ENCODE data around the gene TRIM38. TPM values are rescaled to one million over a fixed set of nuclear protein-coding genes. Genes with fewer than 3 reads are reported as not detected.
A peak's percentile ranks its signal among the peaks of the same experiment; 100 is the strongest.

Gene TRIM38
- total RNA-seq, 1 donor from 2014 or later: 6.8 TPM

DNA sequence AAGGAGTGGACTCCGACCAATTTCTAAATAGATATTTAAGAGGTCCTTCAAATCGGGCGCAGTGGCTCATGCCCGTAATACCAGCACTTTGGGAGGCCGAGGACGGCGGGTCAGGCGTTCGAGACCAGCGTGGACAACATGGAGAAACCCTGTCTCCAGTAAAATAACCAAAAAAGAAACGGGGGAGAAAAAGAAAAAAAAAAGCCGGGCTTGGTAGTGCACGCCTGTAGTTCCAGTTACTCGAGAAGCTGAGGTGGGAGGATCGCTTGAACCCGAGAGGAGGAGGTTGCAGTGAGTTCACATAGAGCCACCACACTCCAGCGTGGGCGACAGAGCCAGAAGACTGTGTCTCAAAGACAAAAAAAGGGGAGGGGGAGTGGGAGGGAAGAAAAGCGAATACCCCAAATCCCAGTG is 71.3 kb downstream of the TRIM38 start:
- no peak for FAIRE-seq
- peak overlapping the region; percentile 89 for H3K4me3 Mint-ChIP-seq (ENCODE audit: unreplicated experiment)
- peaks cover 25% of the 10 kb centered on the region for H3K4me1 Mint-ChIP-seq (ENCODE audit: low read depth, unreplicated experiment)

DNA sequence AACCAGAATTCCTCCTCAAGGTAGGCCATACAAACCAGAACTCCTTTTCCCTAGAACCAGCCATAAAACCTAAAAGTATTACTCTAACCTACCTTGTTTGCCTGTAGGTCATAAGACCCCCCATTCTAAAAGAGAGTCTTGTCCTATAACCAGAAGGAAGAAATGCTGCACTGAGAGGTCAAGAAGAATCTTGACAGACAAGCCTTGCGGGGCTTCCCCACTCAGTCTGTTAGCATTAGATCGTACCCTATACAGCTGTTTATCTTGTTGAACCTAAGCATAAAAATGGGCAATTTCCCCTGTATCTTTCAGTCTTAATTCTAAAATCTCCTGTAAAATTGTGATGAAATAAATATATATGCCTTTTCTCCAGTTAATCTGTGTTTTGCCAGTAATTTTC is 72.3 kb downstream of the TRIM38 start:
- H3K27ac ChIP-seq (ENCODE audit: low read depth, low read length): no peak overlapping the region
- DNase-seq (ENCODE audit: low read depth) (no peak), FAIRE-seq (no peak)
- H3K27me3 Mint-ChIP-seq (ENCODE audit: low read depth, unreplicated experiment): no peaks in the 10 kb centered on the region
- H3K27ac Mint-ChIP-seq (ENCODE audit: unreplicated experiment): no peak overlapping the region
- peaks cover 14% of the 10 kb centered on the region for H3K4me1 ChIP-seq (ENCODE audit: insufficient read depth, low read length)
- H3K36me3 ChIP-seq (ENCODE audit: insufficient read depth, low read length): no peaks in the 10 kb centered on the region
- no peak overlapping the region for H3K4me3 Mint-ChIP-seq (ENCODE audit: unreplicated experiment)
- H3K4me2 ChIP-seq (ENCODE audit: low read length): no peak overlapping the region
- no peaks in the 10 kb centered on the region for H3K9me3 Mint-ChIP-seq (ENCODE audit: unreplicated experiment)
- no peak for TF ChIP-seq EZH2 (IDR thresholded peaks at IDR 0.05; ENCODE audit: insufficient read depth, low read length)
- TF ChIP-seq, protein P1, sequence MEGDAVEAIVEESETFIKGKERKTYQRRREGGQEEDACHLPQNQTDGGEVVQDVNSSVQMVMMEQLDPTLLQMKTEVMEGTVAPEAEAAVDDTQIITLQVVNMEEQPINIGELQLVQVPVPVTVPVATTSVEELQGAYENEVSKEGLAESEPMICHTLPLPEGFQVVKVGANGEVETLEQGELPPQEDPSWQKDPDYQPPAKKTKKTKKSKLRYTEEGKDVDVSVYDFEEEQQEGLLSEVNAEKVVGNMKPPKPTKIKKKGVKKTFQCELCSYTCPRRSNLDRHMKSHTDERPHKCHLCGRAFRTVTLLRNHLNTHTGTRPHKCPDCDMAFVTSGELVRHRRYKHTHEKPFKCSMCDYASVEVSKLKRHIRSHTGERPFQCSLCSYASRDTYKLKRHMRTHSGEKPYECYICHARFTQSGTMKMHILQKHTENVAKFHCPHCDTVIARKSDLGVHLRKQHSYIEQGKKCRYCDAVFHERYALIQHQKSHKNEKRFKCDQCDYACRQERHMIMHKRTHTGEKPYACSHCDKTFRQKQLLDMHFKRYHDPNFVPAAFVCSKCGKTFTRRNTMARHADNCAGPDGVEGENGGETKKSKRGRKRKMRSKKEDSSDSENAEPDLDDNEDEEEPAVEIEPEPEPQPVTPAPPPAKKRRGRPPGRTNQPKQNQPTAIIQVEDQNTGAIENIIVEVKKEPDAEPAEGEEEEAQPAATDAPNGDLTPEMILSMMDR (IDR thresholded peaks at IDR 0.05; ENCODE audit: insufficient read depth, low read depth, low read length): no peak
- H3K36me3 Mint-ChIP-seq (ENCODE audit: low read depth, unreplicated experiment): no peaks in the 10 kb centered on the region
- H3K79me2 ChIP-seq (ENCODE audit: insufficient read depth, low read length): no peaks in the 10 kb centered on the region
- H3K27me3 ChIP-seq (ENCODE audit: insufficient read depth, low read length): no peaks in the 10 kb centered on the region
- no peaks in the 10 kb centered on the region for H3K9me3 ChIP-seq (ENCODE audit: insufficient read depth, low read depth, low read length)
- H3K4me3 ChIP-seq (ENCODE audit: insufficient read depth, low read depth, low read length): no peak overlapping the region
- H3K9ac ChIP-seq (ENCODE audit: low read length): no peak overlapping the region
- H2AFZ ChIP-seq (ENCODE audit: low read depth, low read length): no peak overlapping the region
- H3K4me1 Mint-ChIP-seq (ENCODE audit: low read depth, unreplicated experiment): peaks cover 18% of the 10 kb centered on the region
- H4K20me1 ChIP-seq (ENCODE audit: insufficient read depth, low read length): no peaks in the 10 kb centered on the region

More for the DNA sequence above, 71.3 kb downstream of the TRIM38 start:
- H3K9ac ChIP-seq (ENCODE audit: low read length): peak overlapping the region; percentile 86
- no peaks in the 10 kb centered on the region for H3K9me3 ChIP-seq (ENCODE audit: insufficient read depth, low read depth, low read length)
- peak overlapping the region; percentile 72 for H3K4me3 ChIP-seq (ENCODE audit: insufficient read depth, low read depth, low read length)
- H3K4me1 ChIP-seq (ENCODE audit: insufficient read depth, low read length): peaks cover 18% of the 10 kb centered on the region
- H3K27ac ChIP-seq (ENCODE audit: low read depth, low read length): peak overlapping the region; percentile 86
- Mint-ChIP-seq H3K9me3 (ENCODE audit: unreplicated experiment) (no peaks in the 10 kb centered on the region), H3K27ac (ENCODE audit: unreplicated experiment) (peak overlapping the region; percentile 99), H3K27me3 (ENCODE audit: low read depth, unreplicated experiment) (no peaks in the 10 kb centered on the region), H3K36me3 (ENCODE audit: low read depth, unreplicated experiment) (no peaks in the 10 kb centered on the region)
- peak overlapping the region; percentile 27 for H2AFZ ChIP-seq (ENCODE audit: low read depth, low read length)
- peak overlapping the region; percentile 88 for H3K4me2 ChIP-seq (ENCODE audit: low read length)
- no peaks in the 10 kb centered on the region for H4K20me1 ChIP-seq (ENCODE audit: insufficient read depth, low read length)
- no peaks in the 10 kb centered on the region for H3K27me3 ChIP-seq (ENCODE audit: insufficient read depth, low read length)
- no peaks in the 10 kb centered on the region for H3K79me2 ChIP-seq (ENCODE audit: insufficient read depth, low read length)
- DNase-seq (ENCODE audit: low read depth): no peak
- TF ChIP-seq, protein P1 (IDR thresholded peaks at IDR 0.05; ENCODE audit: insufficient read depth, low read depth, low read length): no peak
- no peak for TF ChIP-seq EZH2 (IDR thresholded peaks at IDR 0.05; ENCODE audit: insufficient read depth, low read length)
- H3K36me3 ChIP-seq (ENCODE audit: insufficient read depth, low read length): no peaks in the 10 kb centered on the region

Other genes with a start within 250 kb of the TRIM38 start
- gene SLC17A4, start 208.1 kb upstream of the TRIM38 start, total RNA-seq: not detected in 2 replicates
- gene SLC17A1, start 130.8 kb upstream of the TRIM38 start, total RNA-seq: not detected in 2 replicates
- gene SLC17A3, start 88.6 kb upstream of the TRIM38 start, total RNA-seq: not detected in 2 replicates
- not detected in 2 replicates for gene SLC17A2, start 32.1 kb upstream of the TRIM38 start, total RNA-seq
- 5.7 and 7.7 TPM in 2 replicates for gene HFE, start 124.6 kb downstream of the TRIM38 start, total RNA-seq

Measured in astrocyte (in vitro differentiated cells and primary cell).